HG03442 (cell line): ENCODE measurements around the gene OSBPL5.

Experiments used
- ATAC-seq: cut with Tn5 transposase; IDR thresholded peaks from one replicate; pipeline ENCODE4 v1.9.1; 2021; ENCODE audit warnings: mild to moderate bottlenecking, moderate library complexity; ENCODE audit not compliant: unreplicated experiment

OSBPL5 gene

GRCh38 chr11:3198815-3199214 is 33.7 kb upstream of the OSBPL5 start:
- ATAC-seq, result no peak

GRCh38 chr11:3197878-3198528 is 32.9 kb upstream of the OSBPL5 start:
- no peak for ATAC-seq

- ATAC-seq, result no peak
Observed at GRCh38 chr11:3197044-3197695, 32.1 kb upstream of the OSBPL5 start.

GRCh38 chr11:3196161-3197043 is 31.3 kb upstream of the OSBPL5 start:
- no peak for ATAC-seq

- no peak for ATAC-seq
Observed at GRCh38 chr11:3195251-3196160, 30.4 kb upstream of the OSBPL5 start.

- no peak for ATAC-seq
Observed at GRCh38 chr11:3194016-3194816, 29.1 kb upstream of the OSBPL5 start.

GRCh38 chr11:3193373-3194015 is 28.4 kb upstream of the OSBPL5 start:
- no peak for ATAC-seq

GRCh38 chr11:3192511-3193372 is 27.6 kb upstream of the OSBPL5 start:
- no peak for ATAC-seq

- no peak for ATAC-seq
Observed at GRCh38 chr11:3191586-3192324, 26.6 kb upstream of the OSBPL5 start.

GRCh38 chr11:3190600-3190999 is 25.5 kb upstream of the OSBPL5 start:
- no peak for ATAC-seq

- ATAC-seq, result no peak
Observed at GRCh38 chr11:3189886-3190583, 24.9 kb upstream of the OSBPL5 start.

GRCh38 chr11:3189196-3189843 is 24.2 kb upstream of the OSBPL5 start:
- no peak for ATAC-seq

- no peak for ATAC-seq
Observed at GRCh38 chr11:3188496-3189195, 23.5 kb upstream of the OSBPL5 start.

GRCh38 chr11:3186166-3186953 is 21.2 kb upstream of the OSBPL5 start:
- no peak for ATAC-seq

GRCh38 chr11:3184732-3185347 is 19.7 kb upstream of the OSBPL5 start:
- no peak for ATAC-seq
